Fibroblast of villous mesenchyme (primary cell): ENCODE data around the gene KIF14. TPM values are rescaled to one million over a fixed set of nuclear protein-coding genes. Genes with fewer than 3 reads are reported as not detected.
A peak's percentile ranks its signal among the peaks of the same experiment; 100 is the strongest.

Experiments
- DNase-seq: peaks from one replicate; pipeline ENCODE4 v3.0.0-alpha.2; 2010; ENCODE audit warnings: low read depth
- H3K4me3 ChIP-seq: 2 replicates; pipeline ENCODE4 v1.5.1; 2011; ENCODE audit warnings: low read depth, mild to moderate bottlenecking, low read length
- CTCF ChIP-seq: IDR thresholded peaks from 2 replicates; pipeline ENCODE4 v1.5.1; 2012; ENCODE audit warnings: low read depth, mild to moderate bottlenecking, low read length; ENCODE audit not compliant: insufficient read depth
- total RNA-seq: library from RNA; depleted of rRNA; stranded (reverse); fragments of >200 nt; gene quantifications from 2 replicates; pipeline ENCODE4 v1.2.3, GENCODE V29; 2012

Gene KIF14
- total RNA-seq: 6.4 and 14.2 TPM in 2 replicates

GRCh38 chr1:200620273-200621131 lies at the start of gene KIF14:
KIF14 (minus strand) TSS chr1:200620751; CDS start chr1:200618723, 2,028 bp downstream.
- TF ChIP-seq CTCF: no peak
- DNase-seq: peak; percentile 89

GRCh38 chr1:200669314-200670241 lies 49.0 kb upstream of the KIF14 start, which contains the start of gene DDX59:
DDX59 (minus strand) TSS chr1:200669907; CDS start chr1:200666740, 3,167 bp downstream.
- peak within 1 kb of the TSS; percentile 89 for H3K4me3 ChIP-seq
- TF ChIP-seq CTCF: no peak
- DNase-seq: peak; percentile 98

More at GRCh38 chr1:200620273-200621131, at the start of gene KIF14:
- H3K4me3 ChIP-seq: peak within 1 kb of the TSS; percentile 92

GRCh38 chr1:200668514-200669313 lies 48.2 kb upstream of the KIF14 start:
- peak; percentile 17 for DNase-seq
- H3K4me3 ChIP-seq: peak overlapping the region; percentile 89
- no peak for TF ChIP-seq CTCF

- H3K4me3 ChIP-seq: no peak overlapping the region
- DNase-seq: no peak
- TF ChIP-seq CTCF: no peak
Observed at GRCh38 chr1:200666309-200666708, 45.8 kb upstream of the KIF14 start.

GRCh38 chr1:200665861-200666260 lies 45.3 kb upstream of the KIF14 start:
- DNase-seq: no peak
- no peak for TF ChIP-seq CTCF
- no peak overlapping the region for H3K4me3 ChIP-seq

GRCh38 chr1:200660719-200661118 lies 40.2 kb upstream of the KIF14 start:
- no peak overlapping the region for H3K4me3 ChIP-seq
- TF ChIP-seq CTCF: no peak
- no peak for DNase-seq
